ENCODE data around the gene DTNB. TPM values are rescaled to one million over a fixed set of nuclear protein-coding genes. Genes with fewer than 3 reads are reported as not detected.

DTNB gene
- total RNA-seq, 1 donor from 2014 or later = 17.9 TPM

DNA sequence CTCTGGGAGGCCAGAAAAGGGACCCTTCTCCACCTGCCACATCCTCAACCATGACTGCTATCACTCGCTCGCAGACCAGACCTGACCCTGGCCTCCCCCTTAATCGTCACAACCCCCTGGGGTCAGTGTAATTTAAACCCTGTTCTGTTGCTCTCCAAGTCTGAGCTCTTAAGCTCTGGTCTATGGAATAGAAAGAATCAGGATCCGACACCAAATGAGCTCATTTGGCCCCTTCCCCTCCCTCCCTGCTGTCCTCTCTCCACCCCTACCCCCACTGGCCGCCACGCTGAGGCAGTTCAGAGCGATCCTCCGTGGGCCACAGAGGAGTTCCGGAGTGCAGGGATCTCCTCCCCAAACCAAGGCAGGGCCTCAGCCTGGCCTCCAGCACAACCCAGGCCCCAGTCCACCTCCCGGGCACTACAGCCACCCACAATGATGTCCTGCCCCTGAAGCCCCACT, 337.0 kb downstream of the DTNB start:
- H3K27ac ChIP-seq = no peak overlapping the region
- H3K4me3 ChIP-seq = no peak overlapping the region
- DNase-seq (ENCODE audit: extremely low spot score in 2 of 2) = no peak
- H3K9me3 ChIP-seq = no peaks in the 10 kb centered on the region
- H3K36me3 ChIP-seq = no peaks in the 10 kb centered on the region
- TF ChIP-seq POLR2AphosphoS5 (IDR thresholded peaks at IDR 0.05; ENCODE audit: insufficient read depth in 1 of 2, low read depth in 1 of 2) (no peak), CTCF (IDR thresholded peaks at IDR 0.05) (no peak), POLR2A (IDR thresholded peaks at IDR 0.05) (no peak)
- H3K27me3 ChIP-seq = no peaks in the 10 kb centered on the region
- H3K4me1 ChIP-seq = peaks cover 69% of the 10 kb centered on the region
- intact Hi-C loops (cut with DNase I) = no loop called here

DNA sequence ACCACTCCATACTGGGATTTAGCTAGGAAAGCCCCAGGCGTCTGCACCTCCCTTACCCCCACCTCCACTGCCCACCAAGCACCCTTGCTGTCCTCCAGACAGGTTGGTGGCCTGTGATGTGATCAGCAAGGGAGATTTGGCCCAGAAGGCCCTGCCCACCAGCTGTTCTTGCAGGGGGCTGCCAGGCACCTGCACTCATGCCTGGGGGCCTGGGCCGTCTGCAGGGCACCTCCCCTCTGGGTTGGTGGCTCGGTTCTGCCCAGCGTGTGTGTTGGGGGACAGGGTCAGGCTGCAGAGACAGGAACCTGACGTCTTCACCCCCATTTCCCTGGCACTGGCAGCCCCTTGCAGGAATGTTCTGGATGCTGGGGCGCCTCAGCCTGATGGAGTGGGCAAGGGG, 337.4 kb downstream of the DTNB start:
- TF ChIP-seq CTCF (IDR thresholded peaks at IDR 0.05) (no peak), POLR2A (IDR thresholded peaks at IDR 0.05) (no peak), POLR2AphosphoS5 (IDR thresholded peaks at IDR 0.05; ENCODE audit: insufficient read depth in 1 of 2, low read depth in 1 of 2) (no peak)
- Histone ChIP-seq H3K4me3 (no peak overlapping the region), H3K9me3 (no peaks in the 10 kb centered on the region), H3K27ac (no peak overlapping the region), H3K27me3 (no peaks in the 10 kb centered on the region), H3K4me1 (peaks cover 69% of the 10 kb centered on the region), H3K36me3 (no peaks in the 10 kb centered on the region)
- no peak for DNase-seq (ENCODE audit: extremely low spot score in 2 of 2)
- intact Hi-C loops (cut with DNase I) = no loop called here

GRCh38 chr2:25335204-25335603, 338.2 kb downstream of the DTNB start:
- intact Hi-C loops (cut with DNase I) = no loop called here
- DNase-seq (ENCODE audit: extremely low spot score in 2 of 2) = no peak
- TF ChIP-seq POLR2A (IDR thresholded peaks at IDR 0.05) (no peak), CTCF (IDR thresholded peaks at IDR 0.05) (no peak)
- Histone ChIP-seq H3K27ac (no peak overlapping the region), H3K9me3 (no peaks in the 10 kb centered on the region), H3K4me3 (no peak overlapping the region), H3K4me1 (peaks cover 71% of the 10 kb centered on the region), H3K27me3 (no peaks in the 10 kb centered on the region), H3K36me3 (no peaks in the 10 kb centered on the region)

DNA sequence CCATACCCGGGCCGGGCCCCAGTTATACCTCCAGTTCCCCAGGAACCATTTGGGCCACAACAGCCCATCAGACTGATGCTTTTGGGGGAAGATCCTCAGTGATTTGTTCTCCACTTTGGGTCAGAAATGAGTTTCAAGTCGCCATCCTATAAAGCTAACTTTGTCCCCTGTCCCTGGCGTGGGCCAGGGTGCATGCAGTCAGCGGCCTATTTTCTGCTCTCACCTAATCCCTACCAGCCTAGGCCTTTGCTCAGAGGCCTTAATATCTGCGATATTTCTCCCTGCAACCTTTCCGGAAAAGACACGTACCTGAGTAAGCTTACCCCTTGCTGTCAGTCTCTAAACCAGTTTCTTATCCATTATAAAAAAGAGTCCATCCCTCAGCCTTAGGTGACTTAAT, 338.9 kb downstream of the DTNB start:
- Histone ChIP-seq H3K9me3 (no peaks in the 10 kb centered on the region), H3K4me3 (no peak overlapping the region), H3K27ac (no peak overlapping the region), H3K4me1 (peaks cover 67% of the 10 kb centered on the region), H3K27me3 (no peaks in the 10 kb centered on the region), H3K36me3 (no peaks in the 10 kb centered on the region)
- no peak for DNase-seq (ENCODE audit: extremely low spot score in 2 of 2)
- intact Hi-C loops (cut with DNase I) = no loop called here
- no peak for TF ChIP-seq POLR2AphosphoS5 (IDR thresholded peaks at IDR 0.05; ENCODE audit: insufficient read depth in 1 of 2, low read depth in 1 of 2)
- TF ChIP-seq POLR2A (IDR thresholded peaks at IDR 0.05) = no peak
- no peak for TF ChIP-seq CTCF (IDR thresholded peaks at IDR 0.05)

- DNase-seq (ENCODE audit: extremely low spot score in 2 of 2) = no peak
- Histone ChIP-seq H3K27ac (no peak overlapping the region), H3K4me1 (peaks cover 62% of the 10 kb centered on the region), H3K27me3 (no peaks in the 10 kb centered on the region), H3K4me3 (no peak overlapping the region), H3K36me3 (no peaks in the 10 kb centered on the region), H3K9me3 (no peaks in the 10 kb centered on the region)
- TF ChIP-seq CTCF (IDR thresholded peaks at IDR 0.05) (no peak), POLR2A (IDR thresholded peaks at IDR 0.05) (no peak), POLR2AphosphoS5 (IDR thresholded peaks at IDR 0.05; ENCODE audit: insufficient read depth in 1 of 2, low read depth in 1 of 2) (no peak)
- intact Hi-C loops (cut with DNase I) = no loop called here
These were observed 339.4 kb downstream of the DTNB start for GRCh38 chr2:25333981-25334380.

Measured in vagina (tissue), 2 donors.